Calu3 (cell line): ENCODE data around the gene ATXN7L3B. TPM values are rescaled to one million over a fixed set of nuclear protein-coding genes. Genes with fewer than 3 reads are reported as not detected.

ENCODE experiments used
- BruUV-seq: library from RNA; stranded (reverse); fragments of 400-500 nt; replicated peaks from 2 replicates; lab custom pipeline; 2021; lab: Mats Ljungman, UMichigan
- CTCF ChIA-PET: fragments of 300-600 bp; sonication (Branson Sonifier 250); formaldehyde crosslinking; loops from one replicate; lab custom pipeline; 2022; ENCODE audit warnings: antibody characterized with exemption; lab: Charles Lee
- DNase-seq: peaks from one replicate; pipeline ENCODE4 v3.0.0; 2022
- H3K27ac Mint-ChIP-seq: one replicate; pipeline ENCODE4 v1.8.0; 2022; ENCODE audit warnings: mixed read lengths; ENCODE audit not compliant: unreplicated experiment
- H3K27me3 Mint-ChIP-seq: one replicate; pipeline ENCODE4 v1.8.0; 2022; ENCODE audit warnings: mixed read lengths; ENCODE audit not compliant: unreplicated experiment
- H3K36me3 Mint-ChIP-seq: one replicate; pipeline ENCODE4 v1.8.0; 2022; ENCODE audit warnings: mild to moderate bottlenecking, moderate library complexity, mixed read lengths; ENCODE audit not compliant: insufficient read depth, unreplicated experiment
- H3K4me1 Mint-ChIP-seq: one replicate; pipeline ENCODE4 v1.8.0; 2022; ENCODE audit warnings: mild to moderate bottlenecking, low read depth, mixed read lengths; ENCODE audit not compliant: unreplicated experiment
- H3K4me3 Mint-ChIP-seq: one replicate; pipeline ENCODE4 v1.8.0; 2022; ENCODE audit warnings: mild to moderate bottlenecking, low read depth, moderate library complexity, mixed read lengths; ENCODE audit not compliant: unreplicated experiment
- H3K9me3 Mint-ChIP-seq: one replicate; pipeline ENCODE4 v1.8.0; 2022; ENCODE audit warnings: low read depth, mixed read lengths; ENCODE audit not compliant: unreplicated experiment
- intact Hi-C: fragments of 100-400 bp; cut with micrococcal nuclease; formaldehyde crosslinking; loops from one replicate; pipeline ENCODE4 v1.10.0; 2022; ENCODE audit not compliant: unreplicated experiment
- total RNA-seq: library from RNA; stranded (reverse); gene quantifications from 2 replicates; pipeline ENCODE4 v1.2.3, GENCODE V29; 2022
- TF ChIP-seq, protein P1 (sequence below): fragments of 200-600 bp; IDR thresholded peaks from one replicate; pipeline ENCODE4 v1.8.0; 2022; ENCODE audit warnings: antibody characterized with exemption; ENCODE audit not compliant: unreplicated experiment

Gene ATXN7L3B
- total RNA-seq, 1 experiment from 2014 or later: 50.6 TPM

- Mint-ChIP-seq H3K36me3 (no peaks in the 10 kb centered on the region), H3K9me3 (no peaks in the 10 kb centered on the region), H3K4me3 (no peak overlapping the region), H3K27ac (no peak overlapping the region), H3K27me3 (no peaks in the 10 kb centered on the region), H3K4me1 (peaks cover 34% of the 10 kb centered on the region)
- CTCF ChIA-PET: no interaction called here
- TF ChIP-seq, protein P1, sequence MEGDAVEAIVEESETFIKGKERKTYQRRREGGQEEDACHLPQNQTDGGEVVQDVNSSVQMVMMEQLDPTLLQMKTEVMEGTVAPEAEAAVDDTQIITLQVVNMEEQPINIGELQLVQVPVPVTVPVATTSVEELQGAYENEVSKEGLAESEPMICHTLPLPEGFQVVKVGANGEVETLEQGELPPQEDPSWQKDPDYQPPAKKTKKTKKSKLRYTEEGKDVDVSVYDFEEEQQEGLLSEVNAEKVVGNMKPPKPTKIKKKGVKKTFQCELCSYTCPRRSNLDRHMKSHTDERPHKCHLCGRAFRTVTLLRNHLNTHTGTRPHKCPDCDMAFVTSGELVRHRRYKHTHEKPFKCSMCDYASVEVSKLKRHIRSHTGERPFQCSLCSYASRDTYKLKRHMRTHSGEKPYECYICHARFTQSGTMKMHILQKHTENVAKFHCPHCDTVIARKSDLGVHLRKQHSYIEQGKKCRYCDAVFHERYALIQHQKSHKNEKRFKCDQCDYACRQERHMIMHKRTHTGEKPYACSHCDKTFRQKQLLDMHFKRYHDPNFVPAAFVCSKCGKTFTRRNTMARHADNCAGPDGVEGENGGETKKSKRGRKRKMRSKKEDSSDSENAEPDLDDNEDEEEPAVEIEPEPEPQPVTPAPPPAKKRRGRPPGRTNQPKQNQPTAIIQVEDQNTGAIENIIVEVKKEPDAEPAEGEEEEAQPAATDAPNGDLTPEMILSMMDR: no peak
- no peak for DNase-seq
- BruUV-seq: no TSS peak
- intact Hi-C loops: no loop called here
Observed at GRCh38 chr12:74586251-74586650, 48.6 kb downstream of the ATXN7L3B start.
